Endothelial cell of umbilical vein (primary cell): ENCODE data around the gene ARMCX6. TPM values are rescaled to one million over a fixed set of nuclear protein-coding genes. Genes with fewer than 3 reads are reported as not detected.
"Not testable (repeated sequence)": the region's sequence is repeated elsewhere in the genome, so short reads cannot be mapped to it uniquely, and the experiment has no call there.

ENCODE experiments used
- BruUV-seq: library from RNA; stranded (reverse); fragments of 400-500 nt; replicated peaks from 2 replicates; lab custom pipeline; 2021; lab: Mats Ljungman, UMichigan
- CTCF ChIA-PET: fragments of 300-600, 350-600 bp; sonication (Branson Sonifier 250); formaldehyde crosslinking; loops from one replicate; lab custom pipeline; 2021; ENCODE audit warnings: antibody characterized with exemption, inconsistent platforms; lab: Charles Lee
- POLR2A ChIA-PET: fragments of 300-600, 350-600 bp; sonication (Branson Sonifier 250); formaldehyde crosslinking; loops from one replicate; lab custom pipeline; 2021; ENCODE audit warnings: antibody characterized with exemption, inconsistent platforms; lab: Charles Lee
- DNase-seq: peaks from one replicate; pipeline ENCODE4 v3.0.0-alpha.2; 2011; ENCODE audit warnings: low read depth, low spot score
- FAIRE-seq: peaks from 2 replicates; lab custom pipeline; 2011; peaks lifted over from hg19 to GRCh38; lab: Jason Lieb, UNC
- H2AFZ ChIP-seq: 2 replicates; pipeline ENCODE4 v1.6.0; 2012; ENCODE audit warnings: low read depth, low read length, control low read depth, inconsistent platforms
- H3K27ac ChIP-seq: 2 replicates; pipeline ENCODE4 v1.5.1; 2011; ENCODE audit warnings: low read depth, mild to moderate bottlenecking, control low read depth, low read length, moderate library complexity; ENCODE audit not compliant: insufficient read depth
- H3K27me3 ChIP-seq, 2 experiments: 2 replicates each; pipeline versions ENCODE4 v1.6.0 to v1.6.1; 2011; ENCODE audit warnings: low read length in 2 of 2, mixed read lengths in 1 of 2; ENCODE audit not compliant: control insufficient read depth in 2 of 2, insufficient read depth in 2 of 2
- H3K36me3 ChIP-seq, 2 experiments: 2 replicates in 1 of 2; 3 replicates in 1 of 2; pipeline ENCODE4 v1.5.1; 2011; ENCODE audit warnings: low read length in 2 of 2, mild to moderate bottlenecking in 1 of 2, moderate library complexity in 1 of 2; ENCODE audit not compliant: control insufficient read depth in 2 of 2, insufficient read depth in 2 of 2; ENCODE audit errors: extremely low read depth in 1 of 2
- H3K4me1 ChIP-seq: 3 replicates; pipeline ENCODE4 v1.5.1; 2011; ENCODE audit warnings: mild to moderate bottlenecking, low read length; ENCODE audit not compliant: control insufficient read depth, insufficient read depth; ENCODE audit errors: extremely low read depth
- H3K4me2 ChIP-seq: 2 replicates; pipeline ENCODE4 v1.6.1; 2011; ENCODE audit warnings: low read length, control low read depth, mixed read lengths; ENCODE audit not compliant: insufficient read depth
- H3K4me3 ChIP-seq, 3 experiments: fragments of 200-600 bp in 1 of 3; sonication (generic), shearing (Covaris generic) in 1 of 3; replicated peaks in 1 of 3; 2 replicates each; pipeline ENCODE4 v1.5.1; 2011 to 2016; ENCODE audit warnings: control low read depth in 3 of 3, low read length in 3 of 3, mild to moderate bottlenecking in 2 of 3, inconsistent platforms in 1 of 3, low read depth in 1 of 3, moderate library complexity in 1 of 3; ENCODE audit not compliant: insufficient read depth in 1 of 3
- H3K79me2 ChIP-seq: 2 replicates; pipeline ENCODE4 v1.6.0; 2012; ENCODE audit warnings: low read length, inconsistent platforms; ENCODE audit not compliant: control insufficient read depth, insufficient read depth
- H3K9ac ChIP-seq: replicated peaks from 2 replicates; pipeline ENCODE3; 2011; ENCODE audit warnings: low read length, control low read depth; ENCODE audit not compliant: insufficient read depth; ENCODE audit errors: extremely low read depth
- H3K9me1 ChIP-seq: replicated peaks from 3 replicates; pipeline ENCODE4 v1.6.0; 2011; ENCODE audit warnings: mild to moderate bottlenecking, low read length; ENCODE audit not compliant: control insufficient read depth, insufficient read depth; ENCODE audit errors: extremely low read depth
- H3K9me3 ChIP-seq: replicated peaks from 2 replicates; pipeline ENCODE4 v1.5.1; 2012; ENCODE audit warnings: low read length, inconsistent platforms; ENCODE audit not compliant: control insufficient read depth, insufficient read depth
- H4K20me1 ChIP-seq: replicated peaks from 2 replicates; pipeline ENCODE3; 2011; ENCODE audit warnings: mild to moderate bottlenecking, low read length; ENCODE audit not compliant: control insufficient read depth, insufficient read depth; ENCODE audit errors: extremely low read depth
- EZH2 ChIP-seq: IDR thresholded peaks from 2 replicates; pipeline ENCODE4 v1.6.1; 2012; ENCODE audit warnings: borderline replicate concordance, low read depth, mild to moderate bottlenecking, moderate library complexity, low read length, inconsistent platforms; ENCODE audit not compliant: severe bottlenecking
- FOS ChIP-seq: IDR thresholded peaks from 2 replicates; pipeline ENCODE4 v1.6.1; 2011; ENCODE audit warnings: mild to moderate bottlenecking, low read length, moderate library complexity, borderline replicate concordance; ENCODE audit not compliant: insufficient read depth
- GATA2 ChIP-seq: IDR thresholded peaks from 2 replicates; pipeline ENCODE4 v1.7.0; 2011; ENCODE audit warnings: low read depth, mild to moderate bottlenecking, moderate library complexity, mixed read lengths, low read length; ENCODE audit not compliant: insufficient read length, insufficient read depth
- JUN ChIP-seq: IDR thresholded peaks from 2 replicates; pipeline ENCODE4 v1.6.1; 2011; ENCODE audit warnings: borderline replicate concordance, low read depth; ENCODE audit not compliant: insufficient read length, insufficient read depth
- MAX ChIP-seq: IDR thresholded peaks from 2 replicates; pipeline ENCODE4 v1.6.1; 2011; ENCODE audit not compliant: insufficient read depth, insufficient read length
- MYC ChIP-seq: IDR thresholded peaks from one replicate; pipeline ENCODE4 v1.6.1; 2011; ENCODE audit warnings: mild to moderate bottlenecking, low read depth, low read length
- POLR2A ChIP-seq: IDR thresholded peaks from 2 replicates; pipeline ENCODE4 v1.6.1; 2012; ENCODE audit warnings: low read depth, mild to moderate bottlenecking, control low read depth, low read length
- POLR2AphosphoS5 ChIP-seq: IDR thresholded peaks from 2 replicates; pipeline ENCODE4 v1.6.1; 2012; ENCODE audit warnings: low read depth, mild to moderate bottlenecking, control low read depth, low read length, moderate library complexity; ENCODE audit not compliant: insufficient read depth
- dilution Hi-C: fragments of 300-500 bp; cut with MboI; formaldehyde crosslinking; loops from one replicate; pipeline ENCODE4 v1.15.0; 2019; ENCODE audit warnings: low sequenced_read_pairs; ENCODE audit not compliant: extremely low pct_ligation_motif_present
- intact Hi-C: fragments of 100-400 bp; cut with micrococcal nuclease; formaldehyde crosslinking; loops from one replicate; pipeline ENCODE4 v1.10.0; 2022
- polyA plus RNA-seq, 4 experiments: library from polyadenylated mRNA; depleted of rRNA in 3 of 4; stranded (reverse) in 3 of 4; unstranded in 1 of 4; fragments of >200 nt; gene quantifications; 2 replicates each; pipeline versions ENCODE4 v1.2.1 to v1.2.3, GENCODE V29; 2011 to 2012; ENCODE audit warnings: missing spikeins in 1 of 4
- total RNA-seq: library from RNA; stranded (reverse); gene quantifications from 2 replicates; pipeline ENCODE4 v1.2.3, GENCODE V29; 2021
- TF ChIP-seq, protein P1 (sequence below), 2 donors: IDR thresholded peaks; 1 replicate in 1 of 2; 2 replicates in 1 of 2; pipeline ENCODE4 v1.5.1; 2011; ENCODE audit warnings: low read length in 2 of 2, mild to moderate bottlenecking in 2 of 2, moderate library complexity in 2 of 2, control low read depth in 1 of 2, inconsistent platforms in 1 of 2, low read depth in 1 of 2; ENCODE audit not compliant: insufficient read depth in 1 of 2; ENCODE audit errors: extremely low read depth in 1 of 2

The ARMCX6 gene
- total and polyA plus RNA-seq, 2 donors (not counting 3 experiments of a cell fraction or from before 2014, with no cell fraction given), result 71.7 to 98.6 TPM

GRCh38 chrX:101647716-101648115 lies 29.9 kb upstream of the ARMCX6 start:
- H3K9me1 ChIP-seq, dilution Hi-C loops, H2AFZ ChIP-seq, H4K20me1 ChIP-seq, H3K4me1 ChIP-seq, intact Hi-C loops, POLR2A ChIA-PET, H3K9ac ChIP-seq, CTCF ChIA-PET, BruUV-seq, H3K27me3 ChIP-seq, H3K79me2 ChIP-seq, H3K27ac ChIP-seq, H3K9me3 ChIP-seq, H3K36me3 ChIP-seq, DNase-seq, H3K4me3 ChIP-seq, FAIRE-seq, H3K4me2 ChIP-seq: not testable (repeated sequence)

DNA sequence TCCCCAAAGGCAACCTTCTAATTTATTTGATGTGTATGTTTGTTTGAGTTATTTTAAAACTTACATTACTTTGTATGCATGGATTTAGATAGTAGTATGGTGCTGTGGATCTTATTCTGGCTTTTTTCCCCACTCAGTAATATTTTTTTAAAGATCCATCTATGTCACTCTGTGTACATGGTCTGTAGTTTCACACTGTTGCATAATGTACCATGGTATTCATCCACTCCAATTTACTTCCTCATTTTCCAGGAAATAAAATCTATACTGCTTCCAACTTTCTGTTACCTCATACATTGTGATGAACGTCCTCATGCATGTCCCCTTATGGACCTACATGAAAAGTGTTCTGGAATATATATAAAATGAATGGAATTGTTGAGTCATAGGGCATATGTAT lies 24.3 kb upstream of the ARMCX6 start:
- H3K27me3 ChIP-seq, result no peaks in the 10 kb centered on the region
- no peak overlapping the region for H3K9ac ChIP-seq
- dilution Hi-C loops (no loop called here), intact Hi-C loops (no loop called here)
- H3K9me3 ChIP-seq, result no peaks in the 10 kb centered on the region
- no peaks in the 10 kb centered on the region for H3K9me1 ChIP-seq
- TF ChIP-seq POLR2A (no peak), MAX (no peak), MYC (no peak), JUN (no peak), FOS (no peak), EZH2 (no peak), GATA2 (no peak), POLR2AphosphoS5 (no peak)
- TF ChIP-seq, protein P1, sequence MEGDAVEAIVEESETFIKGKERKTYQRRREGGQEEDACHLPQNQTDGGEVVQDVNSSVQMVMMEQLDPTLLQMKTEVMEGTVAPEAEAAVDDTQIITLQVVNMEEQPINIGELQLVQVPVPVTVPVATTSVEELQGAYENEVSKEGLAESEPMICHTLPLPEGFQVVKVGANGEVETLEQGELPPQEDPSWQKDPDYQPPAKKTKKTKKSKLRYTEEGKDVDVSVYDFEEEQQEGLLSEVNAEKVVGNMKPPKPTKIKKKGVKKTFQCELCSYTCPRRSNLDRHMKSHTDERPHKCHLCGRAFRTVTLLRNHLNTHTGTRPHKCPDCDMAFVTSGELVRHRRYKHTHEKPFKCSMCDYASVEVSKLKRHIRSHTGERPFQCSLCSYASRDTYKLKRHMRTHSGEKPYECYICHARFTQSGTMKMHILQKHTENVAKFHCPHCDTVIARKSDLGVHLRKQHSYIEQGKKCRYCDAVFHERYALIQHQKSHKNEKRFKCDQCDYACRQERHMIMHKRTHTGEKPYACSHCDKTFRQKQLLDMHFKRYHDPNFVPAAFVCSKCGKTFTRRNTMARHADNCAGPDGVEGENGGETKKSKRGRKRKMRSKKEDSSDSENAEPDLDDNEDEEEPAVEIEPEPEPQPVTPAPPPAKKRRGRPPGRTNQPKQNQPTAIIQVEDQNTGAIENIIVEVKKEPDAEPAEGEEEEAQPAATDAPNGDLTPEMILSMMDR (IDR thresholded peaks at IDR 0.05; ENCODE audit: extremely low read depth in 1 of 2, insufficient read depth in 1 of 2, low read depth in 1 of 2, low read length in 2 of 2), result no peak
- H2AFZ ChIP-seq, result no peak overlapping the region
- no peak overlapping the region for H3K4me3 ChIP-seq
- no peaks in the 10 kb centered on the region for H3K79me2 ChIP-seq
- no peaks in the 10 kb centered on the region for H3K4me1 ChIP-seq
- no TSS peak for BruUV-seq
- ChIA-PET CTCF (no interaction called here), POLR2A (no interaction called here)
- H3K36me3 ChIP-seq, result no peaks in the 10 kb centered on the region
- no peak overlapping the region for H3K4me2 ChIP-seq
- FAIRE-seq (no peak), DNase-seq (no peak)
- no peak overlapping the region for H3K27ac ChIP-seq
- H4K20me1 ChIP-seq, result no peaks in the 10 kb centered on the region
